H1 (cell line): ENCODE results near the gene FRMPD4. TPM values are rescaled to one million over a fixed set of nuclear protein-coding genes. Genes with fewer than 3 reads are reported as not detected.

Experiments
- CTCF ChIA-PET: fragments of 300-600 bp; sonication (Branson Sonifier 250); formaldehyde crosslinking; loops from one replicate; lab custom pipeline; 2021; ENCODE audit not compliant: partially characterized antibody; lab: Charles Lee
- POLR2A ChIA-PET: fragments of 300-600 bp; sonication (Branson Sonifier 250); formaldehyde crosslinking; loops from one replicate; lab custom pipeline; 2021; ENCODE audit warnings: inconsistent platforms; ENCODE audit not compliant: partially characterized antibody; lab: Charles Lee
- DNase-seq, 2 experiments: peaks; one replicate each; pipeline versions ENCODE4 v3.0.0 to v3.0.0-alpha.2; 2010 to 2022; ENCODE audit warnings: low spot score in 2 of 2, low read depth in 1 of 2, mixed read lengths in 1 of 2
- FAIRE-seq: peaks from 2 replicates; lab custom pipeline; 2011; peaks lifted over from hg19 to GRCh38; lab: Jason Lieb, UNC
- H2AFZ ChIP-seq: 2 replicates; pipeline ENCODE4 v1.8.1; 2012; ENCODE audit warnings: low read length, inconsistent platforms
- H2AK5ac ChIP-seq: 2 replicates; pipeline ENCODE4 v1.6.1; 2013; ENCODE audit warnings: low read depth, low read length
- H2BK120ac ChIP-seq: replicated peaks from 2 replicates; pipeline ENCODE3; 2013; ENCODE audit warnings: low read depth, low read length, inconsistent platforms
- H2BK12ac ChIP-seq: 2 replicates; pipeline ENCODE4 v1.6.1; 2013; ENCODE audit warnings: low read depth, low read length
- H2BK15ac ChIP-seq: 2 replicates; pipeline ENCODE4 v1.6.1; 2013; ENCODE audit warnings: low read length
- H2BK20ac ChIP-seq: 2 replicates; pipeline ENCODE4 v1.6.1; 2013; ENCODE audit warnings: low read length
- H2BK5ac ChIP-seq: 2 replicates; pipeline ENCODE4 v1.6.1; 2013; ENCODE audit warnings: low read depth, low read length
- H3K14ac ChIP-seq: 2 replicates; pipeline ENCODE4 v1.6.1; 2013; ENCODE audit warnings: inconsistent platforms; ENCODE audit not compliant: insufficient read length
- H3K18ac ChIP-seq: 2 replicates; pipeline ENCODE4 v1.6.1; 2013; ENCODE audit warnings: low read length; ENCODE audit errors: extremely low read depth
- H3K23ac ChIP-seq: 2 replicates; pipeline ENCODE4 v1.6.1; 2013; ENCODE audit warnings: inconsistent platforms; ENCODE audit not compliant: insufficient read length
- H3K23me2 ChIP-seq: 2 replicates; pipeline ENCODE4 v1.6.1; 2013; ENCODE audit warnings: low read depth, low read length
- H3K27ac ChIP-seq: 2 replicates; pipeline ENCODE4 v1.6.1; 2011; ENCODE audit warnings: low read depth, low read length, inconsistent platforms
- H3K27me3 ChIP-seq, 4 experiments: replicated peaks in 1 of 4; 1 replicate in 1 of 4; 2 replicates in 3 of 4; pipeline versions ENCODE4 v1.6.1 to v1.8.1; 2011 to 2013; ENCODE audit warnings: low read length in 3 of 4, mild to moderate bottlenecking in 3 of 4, inconsistent platforms in 2 of 4, mixed read lengths in 2 of 4, moderate library complexity in 1 of 4; ENCODE audit not compliant: control insufficient read depth in 3 of 4, insufficient read depth in 3 of 4; ENCODE audit errors: extremely low read depth in 1 of 4
- H3K36me3 ChIP-seq, 4 experiments: 2 replicates each; pipeline versions ENCODE4 v1.6.1 to v1.8.1; 2011 to 2013; ENCODE audit warnings: mild to moderate bottlenecking in 4 of 4, low read length in 3 of 4, moderate library complexity in 2 of 4, control low read depth in 1 of 4, inconsistent platforms in 1 of 4; ENCODE audit not compliant: insufficient read depth in 4 of 4, control insufficient read depth in 2 of 4
- H3K4ac ChIP-seq: replicated peaks from 2 replicates; pipeline ENCODE3; 2013; ENCODE audit warnings: low read length, low read depth, mixed read lengths, inconsistent platforms; ENCODE audit not compliant: insufficient read length
- H3K4me1 ChIP-seq, 4 experiments: replicated peaks in 1 of 4; 1 replicate in 1 of 4; 2 replicates in 3 of 4; pipeline versions ENCODE4 v1.6.1 to v1.8.1; 2011 to 2013; ENCODE audit warnings: low read length in 3 of 4, inconsistent platforms in 2 of 4, mixed read lengths in 1 of 4; ENCODE audit not compliant: insufficient read depth in 4 of 4, control insufficient read depth in 3 of 4
- H3K4me2 ChIP-seq, 2 experiments: 2 replicates each; pipeline versions ENCODE4 v1.6.1 to v1.8.1; 2011 to 2013; ENCODE audit warnings: low read depth in 2 of 2, low read length in 2 of 2, control low read depth in 1 of 2, inconsistent platforms in 1 of 2, mild to moderate bottlenecking in 1 of 2; ENCODE audit not compliant: insufficient read depth in 1 of 2
- H3K4me3 ChIP-seq, 4 experiments: fragments of 200-600, 300-600 bp in 1 of 4; sonication (generic), shearing (Covaris generic), sonication (Bioruptor Twin) in 1 of 4; 2 replicates each; pipeline versions ENCODE4 v1.5.1 to v1.8.1; 2011 to 2016; ENCODE audit warnings: low read length in 4 of 4, low read depth in 3 of 4, control low read depth in 2 of 4, inconsistent platforms in 2 of 4, mild to moderate bottlenecking in 2 of 4, mixed read lengths in 1 of 4, moderate library complexity in 1 of 4; ENCODE audit not compliant: insufficient read depth in 2 of 4; ENCODE audit errors: extremely low read depth in 1 of 4
- H3K56ac ChIP-seq: replicated peaks from 2 replicates; pipeline ENCODE3; 2013; ENCODE audit warnings: low read depth, mild to moderate bottlenecking, mixed read lengths, low read length, inconsistent platforms; ENCODE audit not compliant: insufficient read length
- H3K79me1 ChIP-seq: 2 replicates; pipeline ENCODE4 v1.6.1; 2013; ENCODE audit warnings: low read depth, low read length, control low read depth
- H3K79me2 ChIP-seq, 2 experiments: 2 replicates each; pipeline versions ENCODE4 v1.6.1 to v1.8.1; 2012 to 2013; ENCODE audit warnings: low read length in 2 of 2, mild to moderate bottlenecking in 2 of 2, inconsistent platforms in 1 of 2; ENCODE audit not compliant: insufficient read depth in 2 of 2, control insufficient read depth in 1 of 2
- H3K9ac ChIP-seq, 4 experiments: replicated peaks in 1 of 4; 1 replicate in 1 of 4; 2 replicates in 3 of 4; pipeline versions ENCODE4 v1.6.1 to v1.8.1; 2011 to 2013; ENCODE audit warnings: low read depth in 3 of 4, low read length in 3 of 4, control low read depth in 2 of 4, mild to moderate bottlenecking in 2 of 4, moderate library complexity in 2 of 4, inconsistent platforms in 1 of 4; ENCODE audit errors: extremely low read depth in 1 of 4
- H3K9me3 ChIP-seq, 2 experiments: 2 replicates each; pipeline versions ENCODE4 v1.6.1 to v1.8.1; 2012 to 2013; ENCODE audit warnings: mild to moderate bottlenecking in 2 of 2, moderate library complexity in 2 of 2, control low read depth in 1 of 2, inconsistent platforms in 1 of 2, low read depth in 1 of 2, low read length in 1 of 2, mixed read lengths in 1 of 2; ENCODE audit not compliant: insufficient read depth in 2 of 2
- H4K20me1 ChIP-seq, 2 experiments: replicated peaks in 1 of 2; 2 replicates each; pipeline versions ENCODE3 to v1.8.1; 2011 to 2013; ENCODE audit warnings: inconsistent platforms in 2 of 2, low read length in 2 of 2, mild to moderate bottlenecking in 1 of 2; ENCODE audit not compliant: insufficient read depth in 2 of 2, control insufficient read depth in 1 of 2
- H4K5ac ChIP-seq: 2 replicates; pipeline ENCODE4 v1.6.1; 2013; ENCODE audit warnings: low read length, low read depth, mixed read lengths, inconsistent platforms; ENCODE audit not compliant: insufficient read length
- H4K8ac ChIP-seq: 2 replicates; pipeline ENCODE4 v1.8.0; 2013; ENCODE audit warnings: mild to moderate bottlenecking, moderate library complexity, low read length, inconsistent platforms; ENCODE audit not compliant: insufficient read depth; ENCODE audit errors: extremely low read depth
- H4K91ac ChIP-seq: replicated peaks from 2 replicates; pipeline ENCODE3; 2013; ENCODE audit warnings: low read length, mixed read lengths, inconsistent platforms; ENCODE audit not compliant: insufficient read length
- BACH1 ChIP-seq: IDR thresholded peaks from 2 replicates; pipeline ENCODE4 v1.6.1; 2012; ENCODE audit warnings: low read length, improper control_type of control experiment
- KDM1A ChIP-seq: fragments of 200-600, 300-600 bp; sonication (generic); IDR thresholded peaks from 2 replicates; pipeline ENCODE4 v1.7.1; 2016; ENCODE audit warnings: mild to moderate bottlenecking, low read length, borderline replicate concordance
- POLR2A ChIP-seq, 2 experiments: IDR thresholded peaks; 1 replicate in 1 of 2; 2 replicates in 1 of 2; pipeline ENCODE4 v1.6.1; 2011; ENCODE audit warnings: low read depth in 2 of 2, low read length in 2 of 2, mild to moderate bottlenecking in 2 of 2; ENCODE audit errors: control extremely low read depth in 1 of 2
- POU5F1 ChIP-seq: IDR thresholded peaks from 2 replicates; pipeline ENCODE4 v1.6.1; 2011; ENCODE audit warnings: low read depth, mild to moderate bottlenecking, low read length, moderate library complexity
- WGBS, 2 experiments: shearing (Covaris generic) in 1 of 2; methylation state at CpG; one replicate each; pipeline versions ENCODE4 v1.1.6 to v1.1.7; 2013 to 2015; ENCODE audit warnings: low lambda C conversion rate in 2 of 2, mixed read lengths in 2 of 2, inconsistent platforms in 1 of 2, low coverage in 1 of 2, missing lambda C conversion rate in 1 of 2; ENCODE audit not compliant: insufficient replicate concordance in 2 of 2, insufficient coverage in 1 of 2, insufficient read length in 1 of 2; ENCODE audit errors: extremely low coverage in 1 of 2, missing lambda C conversion rate in 1 of 2; 5-methylcytosine and 5-hydroxymethylcytosine counted together
- polyA plus RNA-seq, 7 experiments: library from polyadenylated mRNA; depleted of rRNA in 3 of 7; stranded (reverse) in 5 of 7; unstranded in 2 of 7; fragments of >200 nt in 5 of 7; fragments of 200-250 nt in 2 of 7; gene quantifications; 1 replicate in 5 of 7; 2 replicates in 1 of 7; 4 replicates in 1 of 7; pipeline versions ENCODE4 v1.2.1 to v1.2.3, GENCODE V29; 2011 to 2013; ENCODE audit warnings: missing spikeins in 2 of 7, mixed read lengths in 2 of 7
- total RNA-seq: library from RNA; stranded (reverse); fragmentation: NEBNext Ultra II Directional; extraction: Animal tissue kit (Norgen Biotek cat#: 25700); gene quantifications from 2 replicates; pipeline ENCODE4 v1.2.1, GENCODE V29; 2021

Gene FRMPD4
- total and polyA plus RNA-seq, 2 of the 8 experiments (the other 6 are each of a cell fraction or from before 2014, with no cell fraction given): 0.02 to 0.37 TPM

- H4K20me1 ChIP-seq: no peaks in the 10 kb centered on the region
- no peak overlapping the region for H3K4ac ChIP-seq
- no peak overlapping the region for H3K4me2 ChIP-seq
- peaks cover 0 to 3% (median 0%) of the 10 kb centered on the region in 4 experiments; a peak in 1 of 7 replicates for H3K4me1 ChIP-seq
- H4K8ac ChIP-seq: no peak overlapping the region
- no peaks in the 10 kb centered on the region for H3K27me3 ChIP-seq
- no peak overlapping the region for H2AK5ac ChIP-seq
- no peak overlapping the region for H2BK120ac ChIP-seq
- H3K79me1 ChIP-seq: no peaks in the 10 kb centered on the region
- 87% methylated on average over 2 of the region's 2 CpGs; no CpG with 5 or more reads in 1 of the 2 experiments for WGBS, 2 experiments
- H4K5ac ChIP-seq: no peak overlapping the region
- H2BK5ac ChIP-seq: no peak overlapping the region
- H3K18ac ChIP-seq: no peak overlapping the region
- no peak overlapping the region for H3K27ac ChIP-seq
- no peak overlapping the region for H2BK12ac ChIP-seq
- H3K56ac ChIP-seq: no peak overlapping the region
- TF ChIP-seq KDM1A: no peak
- TF ChIP-seq BACH1: no peak
- TF ChIP-seq POU5F1: no peak
- TF ChIP-seq POLR2A (IDR thresholded peaks at IDR 0.05; ENCODE audit: control extremely low read depth in 1 of 2, low read depth in 2 of 2, low read length in 2 of 2): no peak
- no peak for FAIRE-seq
- CTCF ChIA-PET: no interaction called here
- no peaks in the 10 kb centered on the region for H3K9me3 ChIP-seq
- H3K23ac ChIP-seq: no peak overlapping the region
- H4K91ac ChIP-seq: no peak overlapping the region
- H3K4me3 ChIP-seq: no peak overlapping the region
- DNase-seq: no peak
- no peaks in the 10 kb centered on the region for H3K23me2 ChIP-seq
- no peak overlapping the region for H3K9ac ChIP-seq
- no peak overlapping the region for H2BK20ac ChIP-seq
- no peak overlapping the region for H2BK15ac ChIP-seq
- POLR2A ChIA-PET: no interaction called here
- no peaks in the 10 kb centered on the region for H3K36me3 ChIP-seq
- no peaks in the 10 kb centered on the region for H3K79me2 ChIP-seq
- H3K14ac ChIP-seq: no peak overlapping the region
- H2AFZ ChIP-seq: no peak overlapping the region
Observed at GRCh38 chrX:12304261-12304660, 166.0 kb downstream of the FRMPD4 start.
